Endothelial cell of umbilical vein (primary cell): ENCODE results near the gene ARHGEF1.

Source experiments
- CTCF ChIP-seq, 2 donors: IDR thresholded peaks; 1 replicate in 1 of 2; 2 replicates in 1 of 2; pipeline ENCODE4 v1.5.1; 2011; ENCODE audit warnings: low read length in 2 of 2, mild to moderate bottlenecking in 2 of 2, moderate library complexity in 2 of 2, control low read depth in 1 of 2, inconsistent platforms in 1 of 2, low read depth in 1 of 2; ENCODE audit not compliant: insufficient read depth in 1 of 2; ENCODE audit errors: extremely low read depth in 1 of 2
- POLR2AphosphoS5 ChIP-seq: IDR thresholded peaks from 2 replicates; pipeline ENCODE4 v1.6.1; 2012; ENCODE audit warnings: low read depth, mild to moderate bottlenecking, control low read depth, low read length, moderate library complexity; ENCODE audit not compliant: insufficient read depth

- no peak for TF ChIP-seq POLR2AphosphoS5
- TF ChIP-seq CTCF (IDR thresholded peaks at IDR 0.05; ENCODE audit: extremely low read depth in 1 of 2, insufficient read depth in 1 of 2, low read depth in 1 of 2, low read length in 2 of 2): no peak
These were observed 38.9 kb downstream of the ARHGEF1 start for GRCh38 chr19:41921577-41922576.
